GM21529 (cell line): ENCODE results near the gene LRRC51.

ENCODE experiments used
- ATAC-seq: cut with Tn5 transposase; IDR thresholded peaks from one replicate; pipeline ENCODE4 v1.9.1; 2021; ENCODE audit not compliant: unreplicated experiment

LRRC51 gene

GRCh38 chr11:72080326-72081183 lies at the start of gene LRRC51, which contains the start of gene NUMA1:
LRRC51 (plus strand) TSS chr11:72080850; CDS start chr11:72089084, 8,234 bp downstream.
NUMA1 (minus strand) TSS chr11:72080542; CDS start chr11:72035943, 44,599 bp downstream.
- peak; percentile 93 for ATAC-seq

- ATAC-seq: no peak
These were observed 44.0 kb upstream of the LRRC51 start for GRCh38 chr11:72036687-72037086.

- ATAC-seq: no peak
These were observed 42.9 kb upstream of the LRRC51 start for GRCh38 chr11:72037554-72038311.

GRCh38 chr11:72038491-72038890 lies 42.2 kb upstream of the LRRC51 start:
- no peak for ATAC-seq

- ATAC-seq: no peak
These were observed 41.4 kb upstream of the LRRC51 start for GRCh38 chr11:72039031-72039855.

- ATAC-seq: no peak
These were observed 40.7 kb upstream of the LRRC51 start for GRCh38 chr11:72039856-72040401.

- ATAC-seq: peak; percentile 40
These were observed 39.9 kb upstream of the LRRC51 start for GRCh38 chr11:72040491-72041363.

GRCh38 chr11:72041364-72042063 lies 39.1 kb upstream of the LRRC51 start:
- ATAC-seq: no peak

- ATAC-seq: no peak
These were observed 38.4 kb upstream of the LRRC51 start for GRCh38 chr11:72042064-72042745.

- ATAC-seq: no peak
These were observed 34.8 kb upstream of the LRRC51 start for GRCh38 chr11:72045849-72046248.

GRCh38 chr11:72048766-72049460 lies 31.7 kb upstream of the LRRC51 start:
- ATAC-seq: no peak

GRCh38 chr11:72058416-72059034 lies 22.1 kb upstream of the LRRC51 start:
- ATAC-seq: no peak

GRCh38 chr11:72061739-72062396 lies 18.8 kb upstream of the LRRC51 start:
- no peak for ATAC-seq

GRCh38 chr11:72066855-72067254 lies 13.8 kb upstream of the LRRC51 start:
- ATAC-seq: no peak

GRCh38 chr11:72067266-72067665 lies 13.4 kb upstream of the LRRC51 start:
- no peak for ATAC-seq

- ATAC-seq: no peak
These were observed 13.0 kb upstream of the LRRC51 start for GRCh38 chr11:72067676-72068075.

- peak; percentile 44 for ATAC-seq
These were observed 11.4 kb upstream of the LRRC51 start for GRCh38 chr11:72069200-72069599.
